Activated T-helper 9 cell treated with anti-CD3 and anti-CD28 coated beads, Interleukin-2, amount 50 U/mL, for 16 hours (primary cell): ENCODE measurements around the gene CD58.
"Not testable (repeated sequence)": the region's sequence is repeated elsewhere in the genome, so short reads cannot be mapped to it uniquely, and the experiment has no call there.

Experiments used
- DNase-seq: peaks from one replicate; pipeline ENCODE4 v3.0.0-alpha.2; 2020; ENCODE audit warnings: low read depth

The CD58 gene

GRCh38 chr1:116570358-116571214 is at the start of gene CD58:
Gene CD58, minus strand, starts transcription at chr1:116571026. Its CDS starts 54 bp downstream, at chr1:116570972.
- DNase-seq: peak; percentile 78

- DNase-seq: not testable (repeated sequence)
These were observed 49.6 kb upstream of the CD58 start for GRCh38 chr1:116620392-116620791.

- not testable (repeated sequence) for DNase-seq
These were observed 48.3 kb upstream of the CD58 start for GRCh38 chr1:116619106-116619505.

GRCh38 chr1:116617808-116618207 is 47.0 kb upstream of the CD58 start:
- not testable (repeated sequence) for DNase-seq

GRCh38 chr1:116613825-116614224 is 43.0 kb upstream of the CD58 start:
- DNase-seq: not testable (repeated sequence)

GRCh38 chr1:116609801-116610371 is 39.1 kb upstream of the CD58 start:
- DNase-seq: not testable (repeated sequence)

- not testable (repeated sequence) for DNase-seq
These were observed 38.0 kb upstream of the CD58 start for GRCh38 chr1:116608841-116609240.

- DNase-seq: not testable (repeated sequence)
These were observed 37.3 kb upstream of the CD58 start for GRCh38 chr1:116608151-116608550.

GRCh38 chr1:116607463-116607862 is 36.6 kb upstream of the CD58 start:
- not testable (repeated sequence) for DNase-seq

GRCh38 chr1:116606067-116606466 is 35.2 kb upstream of the CD58 start:
- not testable (repeated sequence) for DNase-seq

GRCh38 chr1:116605315-116605714 is 34.5 kb upstream of the CD58 start:
- no peak for DNase-seq

- not testable (repeated sequence) for DNase-seq
These were observed 33.6 kb upstream of the CD58 start for GRCh38 chr1:116604408-116604807.

- DNase-seq: not testable (repeated sequence)
These were observed 32.8 kb upstream of the CD58 start for GRCh38 chr1:116603646-116604045.

- DNase-seq: not testable (repeated sequence)
These were observed 28.5 kb upstream of the CD58 start for GRCh38 chr1:116599369-116599768.

- DNase-seq: not testable (repeated sequence)
These were observed 27.7 kb upstream of the CD58 start for GRCh38 chr1:116598420-116599036.

- DNase-seq: not testable (repeated sequence)
These were observed 26.6 kb upstream of the CD58 start for GRCh38 chr1:116597388-116597787.

GRCh38 chr1:116596742-116597307 is 26.0 kb upstream of the CD58 start:
- DNase-seq: not testable (repeated sequence)

GRCh38 chr1:116595946-116596741 is 25.3 kb upstream of the CD58 start:
- DNase-seq: not testable (repeated sequence)

- DNase-seq: not testable (repeated sequence)
These were observed 24.4 kb upstream of the CD58 start for GRCh38 chr1:116595065-116595840.

GRCh38 chr1:116593977-116594376 is 23.2 kb upstream of the CD58 start:
- not testable (repeated sequence) for DNase-seq

GRCh38 chr1:116593401-116593800 is 22.6 kb upstream of the CD58 start:
- DNase-seq: not testable (repeated sequence)
